HUES48 (cell line): ENCODE measurements around the gene CLK3.
A peak's percentile ranks its signal among the peaks of the same experiment; 100 is the strongest.

Experiments
- H3K27ac ChIP-seq: one replicate; pipeline ENCODE4 v1.7.0; 2013; ENCODE audit warnings: low read depth, low read length, inconsistent platforms
- H3K27me3 ChIP-seq: 2 replicates; pipeline ENCODE4 v1.6.1; 2013; ENCODE audit warnings: mild to moderate bottlenecking, low read length; ENCODE audit not compliant: control insufficient read depth, insufficient read depth
- H3K36me3 ChIP-seq: 2 replicates; pipeline ENCODE4 v1.6.1; 2013; ENCODE audit warnings: low read length; ENCODE audit not compliant: control insufficient read depth, insufficient read depth
- H3K4me1 ChIP-seq: 2 replicates; pipeline ENCODE4 v1.6.1; 2013; ENCODE audit warnings: mild to moderate bottlenecking, low read length; ENCODE audit not compliant: control insufficient read depth, insufficient read depth
- H3K4me3 ChIP-seq: 2 replicates; pipeline ENCODE4 v1.5.1; 2013; ENCODE audit warnings: mild to moderate bottlenecking, low read depth, low read length
- H3K9ac ChIP-seq: 2 replicates; pipeline ENCODE4 v1.6.1; 2013; ENCODE audit warnings: mild to moderate bottlenecking, low read depth, low read length, moderate library complexity
- H3K9me3 ChIP-seq: 2 replicates; pipeline ENCODE4 v1.6.1; 2013; ENCODE audit warnings: low read length; ENCODE audit not compliant: control insufficient read depth, insufficient read depth

The CLK3 gene

GRCh38 chr15:74631408-74631807 lies 15.8 kb downstream of the CLK3 start:
- Histone ChIP-seq H3K27ac (no peak overlapping the region), H3K4me1 (no peaks in the 10 kb centered on the region), H3K4me3 (no peak overlapping the region), H3K9me3 (no peaks in the 10 kb centered on the region), H3K9ac (no peak overlapping the region), H3K36me3 (peaks cover 96% of the 10 kb centered on the region), H3K27me3 (no peaks in the 10 kb centered on the region)

- H3K4me1 ChIP-seq: no peaks in the 10 kb centered on the region
- H3K9me3 ChIP-seq: no peaks in the 10 kb centered on the region
- peaks cover 96% of the 10 kb centered on the region for H3K36me3 ChIP-seq
- no peak overlapping the region for H3K27ac ChIP-seq
- H3K27me3 ChIP-seq: no peaks in the 10 kb centered on the region
- no peak overlapping the region for H3K9ac ChIP-seq
- H3K4me3 ChIP-seq: no peak overlapping the region
Observed at GRCh38 chr15:74631935-74632560, 16.4 kb downstream of the CLK3 start.

GRCh38 chr15:74632601-74633000 lies 17.0 kb downstream of the CLK3 start:
- no peaks in the 10 kb centered on the region for H3K27me3 ChIP-seq
- H3K4me3 ChIP-seq: no peak overlapping the region
- H3K4me1 ChIP-seq: no peaks in the 10 kb centered on the region
- no peak overlapping the region for H3K27ac ChIP-seq
- no peak overlapping the region for H3K9ac ChIP-seq
- peaks cover 96% of the 10 kb centered on the region for H3K36me3 ChIP-seq
- no peaks in the 10 kb centered on the region for H3K9me3 ChIP-seq

GRCh38 chr15:74633781-74634180 lies 18.1 kb downstream of the CLK3 start:
- Histone ChIP-seq H3K27ac (no peak overlapping the region), H3K9me3 (no peaks in the 10 kb centered on the region), H3K27me3 (no peaks in the 10 kb centered on the region), H3K36me3 (peaks cover 87% of the 10 kb centered on the region), H3K4me3 (no peak overlapping the region), H3K9ac (no peak overlapping the region), H3K4me1 (no peaks in the 10 kb centered on the region)

- Histone ChIP-seq H3K4me1 (no peaks in the 10 kb centered on the region), H3K4me3 (no peak overlapping the region), H3K9me3 (no peaks in the 10 kb centered on the region), H3K36me3 (peaks cover 84% of the 10 kb centered on the region), H3K9ac (no peak overlapping the region), H3K27ac (no peak overlapping the region), H3K27me3 (no peaks in the 10 kb centered on the region)
Observed at GRCh38 chr15:74635228-74635627, 19.6 kb downstream of the CLK3 start.

- no peak overlapping the region for H3K27ac ChIP-seq
- no peaks in the 10 kb centered on the region for H3K4me1 ChIP-seq
- peaks cover 72% of the 10 kb centered on the region for H3K36me3 ChIP-seq
Observed at GRCh38 chr15:74636984-74637383, 21.3 kb downstream of the CLK3 start.

GRCh38 chr15:74641151-74641550 lies 25.5 kb downstream of the CLK3 start:
- Histone ChIP-seq H3K4me3 (no peak overlapping the region), H3K36me3 (peaks cover 35% of the 10 kb centered on the region; the same call in 1 of the 2 replicates), H3K4me1 (peaks cover 14% of the 10 kb centered on the region), H3K9me3 (no peaks in the 10 kb centered on the region), H3K9ac (no peak overlapping the region), H3K27ac (no peak overlapping the region), H3K27me3 (no peaks in the 10 kb centered on the region)

More at GRCh38 chr15:74636984-74637383, 21.3 kb downstream of the CLK3 start:
- Histone ChIP-seq H3K4me3 (no peak overlapping the region), H3K9me3 (no peaks in the 10 kb centered on the region), H3K27me3 (no peaks in the 10 kb centered on the region), H3K9ac (no peak overlapping the region)

- Histone ChIP-seq H3K27ac (peak overlapping the region; percentile 85), H3K9ac (peak overlapping the region; percentile 42; the same call in 1 of the 2 replicates), H3K27me3 (no peaks in the 10 kb centered on the region), H3K36me3 (peaks cover 23% of the 10 kb centered on the region; the same call in 1 of the 2 replicates), H3K9me3 (no peaks in the 10 kb centered on the region), H3K4me3 (peak overlapping the region; percentile 40; the same call in 1 of the 2 replicates), H3K4me1 (peaks cover 14% of the 10 kb centered on the region)
Observed at GRCh38 chr15:74642348-74642733, 26.7 kb downstream of the CLK3 start.

GRCh38 chr15:74642734-74643664 lies 27.4 kb downstream of the CLK3 start:
- Histone ChIP-seq H3K36me3 (peaks cover 18% of the 10 kb centered on the region; the same call in 1 of the 2 replicates), H3K27ac (peak overlapping the region; percentile 85)

GRCh38 chr15:74643665-74644204 lies 28.1 kb downstream of the CLK3 start:
- no peaks in the 10 kb centered on the region for H3K9me3 ChIP-seq
- no peak overlapping the region for H3K4me3 ChIP-seq
- no peak overlapping the region for H3K27ac ChIP-seq
- peaks cover 18% of the 10 kb centered on the region; the same call in 1 of the 2 replicates for H3K36me3 ChIP-seq
- H3K9ac ChIP-seq: no peak overlapping the region
- peaks cover 14% of the 10 kb centered on the region for H3K4me1 ChIP-seq
- no peaks in the 10 kb centered on the region for H3K27me3 ChIP-seq

More at GRCh38 chr15:74642734-74643664, 27.4 kb downstream of the CLK3 start:
- Histone ChIP-seq H3K4me1 (peaks cover 14% of the 10 kb centered on the region), H3K9ac (peak overlapping the region; percentile 42; the same call in 1 of the 2 replicates), H3K27me3 (no peaks in the 10 kb centered on the region), H3K4me3 (peak overlapping the region; percentile 40), H3K9me3 (no peaks in the 10 kb centered on the region)
